Uterus (tissue), 2 donors: ENCODE measurements around the gene SPON2.

Source experiments
- POLR2A ChIP-seq, 2 donors: fragments of 450-650 bp; IDR thresholded peaks; one replicate each; pipeline ENCODE4 v1.6.1; 2016; ENCODE audit warnings: antibody characterized with exemption in 2 of 2, mild to moderate bottlenecking in 1 of 2, moderate library complexity in 1 of 2
- TF ChIP-seq, protein P1 (sequence below), 4 experiments: fragments of 200-600 bp in 2 of 4; fragments of 450-650 bp in 2 of 4; sonication (generic) in 2 of 4; IDR thresholded peaks; one replicate each; pipeline ENCODE4 v1.5.1; 2016 to 2019; ENCODE audit warnings: antibody characterized with exemption in 4 of 4, mild to moderate bottlenecking in 2 of 4, moderate library complexity in 1 of 4

DNA sequence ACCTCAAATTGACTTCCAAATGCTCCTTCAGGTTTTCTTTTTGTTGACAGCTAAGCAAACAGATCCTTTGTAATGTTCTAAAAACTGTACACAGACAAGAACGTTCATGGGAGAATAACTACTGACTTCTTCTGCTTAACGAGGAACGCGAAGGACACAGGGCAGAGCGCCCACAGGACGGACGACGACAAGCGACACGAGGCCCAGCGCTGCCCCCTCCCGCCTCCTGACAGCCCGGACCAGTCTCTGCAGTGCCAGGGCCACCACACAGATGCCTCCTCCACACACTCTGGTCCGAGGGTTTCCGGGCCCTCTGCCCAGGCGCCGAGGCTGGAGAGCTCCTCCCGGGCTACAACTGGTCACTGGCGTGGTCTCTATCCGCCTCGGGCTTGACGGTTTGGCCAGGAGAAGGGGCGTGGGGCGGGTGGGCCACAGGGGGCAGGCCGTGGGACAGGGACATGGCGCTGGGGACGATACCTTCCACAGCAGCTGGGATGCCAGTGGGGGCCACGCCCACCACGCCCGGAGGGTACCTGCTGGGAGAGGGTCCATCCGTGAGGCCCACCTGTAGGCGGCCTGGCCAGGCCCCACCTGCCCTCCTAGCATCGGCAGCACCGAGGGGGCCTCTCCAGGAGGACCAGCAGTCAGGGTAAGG lies 39.6 kb upstream of the SPON2 start:
- TF ChIP-seq POLR2A (IDR thresholded peaks at IDR 0.05): no peak
- TF ChIP-seq, protein P1, sequence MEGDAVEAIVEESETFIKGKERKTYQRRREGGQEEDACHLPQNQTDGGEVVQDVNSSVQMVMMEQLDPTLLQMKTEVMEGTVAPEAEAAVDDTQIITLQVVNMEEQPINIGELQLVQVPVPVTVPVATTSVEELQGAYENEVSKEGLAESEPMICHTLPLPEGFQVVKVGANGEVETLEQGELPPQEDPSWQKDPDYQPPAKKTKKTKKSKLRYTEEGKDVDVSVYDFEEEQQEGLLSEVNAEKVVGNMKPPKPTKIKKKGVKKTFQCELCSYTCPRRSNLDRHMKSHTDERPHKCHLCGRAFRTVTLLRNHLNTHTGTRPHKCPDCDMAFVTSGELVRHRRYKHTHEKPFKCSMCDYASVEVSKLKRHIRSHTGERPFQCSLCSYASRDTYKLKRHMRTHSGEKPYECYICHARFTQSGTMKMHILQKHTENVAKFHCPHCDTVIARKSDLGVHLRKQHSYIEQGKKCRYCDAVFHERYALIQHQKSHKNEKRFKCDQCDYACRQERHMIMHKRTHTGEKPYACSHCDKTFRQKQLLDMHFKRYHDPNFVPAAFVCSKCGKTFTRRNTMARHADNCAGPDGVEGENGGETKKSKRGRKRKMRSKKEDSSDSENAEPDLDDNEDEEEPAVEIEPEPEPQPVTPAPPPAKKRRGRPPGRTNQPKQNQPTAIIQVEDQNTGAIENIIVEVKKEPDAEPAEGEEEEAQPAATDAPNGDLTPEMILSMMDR (IDR thresholded peaks at IDR 0.05): no peak
